K562 (cell line): Measurements from ENCODE around the gene DGAT2L6. TPM values are rescaled to one million over a fixed set of nuclear protein-coding genes. Genes with fewer than 3 reads are reported as not detected.

Experiments
- CBFA2T2 ChIP-seq: fragments of 450-650 bp; conservative IDR thresholded peaks from 2 replicates; pipeline ENCODE4 v1.6.1; 2017; ENCODE audit warnings: mild to moderate bottlenecking
- CREM ChIP-seq: IDR thresholded peaks from 2 replicates; pipeline ENCODE4 v1.6.1; 2014; ENCODE audit warnings: antibody characterized with exemption, low read depth
- DEAF1 ChIP-seq: fragments of 450-650 bp; formaldehyde crosslinking; IDR thresholded peaks from 2 replicates; pipeline ENCODE4 v1.4.0; 2020; ENCODE audit warnings: mild to moderate bottlenecking, moderate library complexity
- E4F1 ChIP-seq: fragments of 250-450 bp; sonication (Bioruptor Pico); IDR thresholded peaks from 2 replicates; pipeline ENCODE4 v1.5.0; 2021; ENCODE audit warnings: mild to moderate bottlenecking, borderline replicate concordance
- EWSR1 ChIP-seq: fragments of 450-650 bp; IDR thresholded peaks from 2 replicates; pipeline ENCODE4 v1.6.1; 2018; ENCODE audit warnings: borderline replicate concordance, mild to moderate bottlenecking, low read depth, moderate library complexity; ENCODE audit not compliant: partially characterized antibody
- GABPB1 ChIP-seq: sonication (generic); formaldehyde crosslinking; IDR thresholded peaks from 2 replicates; pipeline ENCODE4 v1.8.0; 2022; ENCODE audit warnings: mild to moderate bottlenecking, missing genetic modification reagents
- GATAD2B ChIP-seq: fragments of 450-650 bp; IDR thresholded peaks from 2 replicates; pipeline ENCODE4 v1.6.1; 2017; ENCODE audit warnings: mild to moderate bottlenecking, borderline replicate concordance
- JUND ChIP-seq, 2 experiments: IDR thresholded peaks; 2 replicates in 1 of 2; 3 replicates in 1 of 2; pipeline ENCODE4 v1.6.1; 2011; ENCODE audit warnings: borderline replicate concordance in 2 of 2, low read depth in 2 of 2, low read length in 2 of 2, improper control_type of control experiment in 1 of 2, missing biosample characterization in 1 of 2, missing genetic modification characterization in 1 of 2, missing genetic modification reagents in 1 of 2
- MTA3 ChIP-seq: fragments of 450-650 bp; formaldehyde crosslinking; IDR thresholded peaks from 2 replicates; pipeline ENCODE4 v1.6.1; 2017; ENCODE audit warnings: mild to moderate bottlenecking, borderline replicate concordance
- NR2C2 ChIP-seq, 2 experiments: fragments of 200-800 bp in 1 of 2; sonication (Bioruptor generic) in 1 of 2; sonication (generic) in 1 of 2; formaldehyde crosslinking in 1 of 2; IDR thresholded peaks; 2 replicates each; pipeline versions ENCODE4 v1.6.1 to v1.8.0; 2016 to 2022; ENCODE audit warnings: mild to moderate bottlenecking in 1 of 2, missing compliant biosample characterization in 1 of 2, missing genetic modification characterization in 1 of 2, missing genetic modification reagents in 1 of 2
- PHF21A ChIP-seq: fragments of 450-650 bp; IDR thresholded peaks from 2 replicates; pipeline ENCODE4 v1.6.1; 2017; ENCODE audit warnings: low read depth, borderline replicate concordance
- PPARD ChIP-seq: fragments of 250-450 bp; sonication (Bioruptor Pico); IDR thresholded peaks from 2 replicates; pipeline ENCODE4 v1.8.0; 2022; ENCODE audit warnings: inconsistent platforms, mild to moderate bottlenecking, moderate library complexity
- TEAD4 ChIP-seq, 2 experiments: sonication (generic) in 1 of 2; formaldehyde crosslinking in 1 of 2; IDR thresholded peaks; 2 replicates each; pipeline versions ENCODE4 v1.6.1 to v1.8.0; 2012 to 2022; ENCODE audit warnings: borderline replicate concordance in 1 of 2, inconsistent platforms in 1 of 2, low read length in 1 of 2, mild to moderate bottlenecking in 1 of 2, missing genetic modification reagents in 1 of 2
- TFAP4 ChIP-seq: sonication (generic); formaldehyde crosslinking; IDR thresholded peaks from 2 replicates; pipeline ENCODE4 v1.8.0; 2022; ENCODE audit warnings: missing genetic modification reagents, mild to moderate bottlenecking, moderate library complexity, borderline replicate concordance
- ZHX1 ChIP-seq: fragments of 150-350 bp; conservative IDR thresholded peaks from 2 replicates; pipeline ENCODE4 v1.6.1; 2014; ENCODE audit warnings: low read length
- ZNF384 ChIP-seq: IDR thresholded peaks from 2 replicates; pipeline ENCODE4 v1.6.1; 2012; ENCODE audit warnings: low read depth, low read length, improper control_type of control experiment
- ZNF57 ChIP-seq: fragments of 450-650 bp; formaldehyde crosslinking; IDR thresholded peaks from 2 replicates; pipeline ENCODE4 v1.4.0; 2020; ENCODE audit warnings: mild to moderate bottlenecking, moderate library complexity
- ZNF77 ChIP-seq: fragments of 250-450 bp; sonication (Bioruptor Pico); IDR thresholded peaks from 2 replicates; pipeline ENCODE4 v1.5.0; 2020
- polyA plus RNA-seq, 8 experiments: library from polyadenylated mRNA; depleted of rRNA in 4 of 8; stranded (reverse) in 5 of 8; unstranded in 3 of 8; fragments of >200 nt; fragmentation: Nextera tagmentation in 2 of 8; fragmentation: Illumina TruSeq in 1 of 8; extraction: Ambion mirVana in 2 of 8; extraction: Trizol in 1 of 8; gene quantifications; 2 replicates each; pipeline versions ENCODE4 v1.2.1 to v1.2.3, GENCODE V29; 2011 to 2014; ENCODE audit warnings: inconsistent platforms in 1 of 8, missing spikeins in 1 of 8
- total RNA-seq, 7 experiments: library from RNA; depleted of rRNA in 6 of 7; stranded (reverse); fragments of >200 nt in 6 of 7; fragmentation: Illumina TruSeq in 2 of 7; extraction: Trizol in 2 of 7; gene quantifications; 2 replicates each; pipeline versions ENCODE4 v1.2.1 to v1.2.3, GENCODE V29; 2011 to 2021; ENCODE audit warnings: low replicate concordance in 1 of 7

DGAT2L6 gene
- total and polyA plus RNA-seq, 9 of the 15 experiments (the other 6 are each of a cell fraction or from before 2014, with no cell fraction given): not detected

GRCh38 chrX:70219938-70220764, 42.9 kb downstream of the DGAT2L6 start (continued):
- TF ChIP-seq ZHX1 (no peak), CREM (0 out of 2 replicates have a peak, but pooled peaks have one; percentile 33), NR2C2 (CRISPR knock-in tag; IDR thresholded peaks at IDR 0.05) (no peak), NR2C2 (tag; IDR thresholded peaks at IDR 0.05) (no peak), CBFA2T2 (peak; percentile 80), ZNF57 (CRISPR knock-in tag) (no peak), EWSR1 (no peak), JUND (IDR thresholded peaks at IDR 0.05; ENCODE audit: borderline replicate concordance, low read depth, low read length) (no peak), JUND (tag; IDR thresholded peaks at IDR 0.05; ENCODE audit: borderline replicate concordance, low read depth, low read length) (peak; percentile 35; the same call in 1 of the 3 replicates), TFAP4 (CRISPR knock-in tag) (no peak), ZNF77 (CRISPR knock-in tag) (no peak), GABPB1 (CRISPR knock-in tag) (no peak), PPARD (no peak), MTA3 (no peak), TEAD4 (IDR thresholded peaks at IDR 0.05; ENCODE audit: low read length) (peak; percentile 51; the same call in 1 of the 2 replicates), TEAD4 (CRISPR knock-in tag; IDR thresholded peaks at IDR 0.05; ENCODE audit: borderline replicate concordance) (no peak), DEAF1 (CRISPR knock-in tag) (no peak), GATAD2B (no peak), E4F1 (CRISPR knock-in tag) (no peak), PHF21A (no peak), ZNF384 (no peak)
